Measurements from ENCODE around the gene SIM2.

Gene SIM2

DNA sequence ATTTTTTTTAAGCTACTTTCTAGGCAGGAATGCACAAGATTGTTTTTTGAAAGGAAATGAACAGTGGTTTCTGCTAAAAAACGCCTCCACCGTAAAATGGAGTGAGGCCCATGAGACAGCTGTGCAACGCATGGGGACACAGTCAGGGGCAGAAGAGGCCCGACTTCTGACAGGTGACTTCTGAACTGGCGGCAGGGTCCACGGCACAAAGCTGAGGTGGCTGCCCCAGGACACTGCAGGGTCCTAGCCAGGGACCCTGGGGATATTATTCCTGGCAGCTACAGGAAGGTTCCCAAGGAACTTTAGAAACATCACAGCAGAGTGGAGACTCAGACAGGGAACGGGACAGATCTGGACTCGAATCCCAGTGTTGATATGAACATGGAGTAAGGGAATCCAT, 75.1 kb downstream of the SIM2 start:
- no peak for DNase-seq

DNA sequence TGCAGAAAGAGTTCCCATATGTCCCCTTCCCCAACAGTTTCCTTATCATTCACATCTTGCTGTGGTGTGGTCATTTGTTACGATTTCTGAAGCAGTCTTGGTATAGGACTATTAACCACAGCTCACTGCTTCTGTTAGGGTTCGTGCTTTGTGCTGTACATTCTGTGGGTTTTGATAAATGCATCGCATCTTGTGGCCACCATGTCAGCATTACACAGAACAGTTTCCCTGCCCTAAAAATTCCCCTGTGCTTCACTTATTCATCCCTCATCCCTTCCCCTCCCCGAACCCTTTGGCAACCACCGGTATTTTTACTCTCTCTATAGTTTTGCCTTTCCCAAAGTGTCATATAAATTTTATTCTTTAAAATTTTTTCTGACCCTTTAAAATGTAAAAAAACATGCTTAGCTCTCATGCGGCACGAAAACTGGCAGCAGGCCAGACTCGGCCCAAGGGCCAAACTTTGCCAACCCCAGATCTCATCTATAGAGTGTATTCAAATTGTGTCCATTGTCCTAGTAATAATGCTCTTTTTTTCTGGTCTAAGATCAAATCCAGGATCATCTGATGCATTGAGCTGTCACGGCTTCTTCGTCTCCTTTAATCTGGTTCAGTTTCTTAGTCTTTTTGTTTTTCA, 78.2 kb downstream of the SIM2 start:
- DNase-seq = no peak

DNA sequence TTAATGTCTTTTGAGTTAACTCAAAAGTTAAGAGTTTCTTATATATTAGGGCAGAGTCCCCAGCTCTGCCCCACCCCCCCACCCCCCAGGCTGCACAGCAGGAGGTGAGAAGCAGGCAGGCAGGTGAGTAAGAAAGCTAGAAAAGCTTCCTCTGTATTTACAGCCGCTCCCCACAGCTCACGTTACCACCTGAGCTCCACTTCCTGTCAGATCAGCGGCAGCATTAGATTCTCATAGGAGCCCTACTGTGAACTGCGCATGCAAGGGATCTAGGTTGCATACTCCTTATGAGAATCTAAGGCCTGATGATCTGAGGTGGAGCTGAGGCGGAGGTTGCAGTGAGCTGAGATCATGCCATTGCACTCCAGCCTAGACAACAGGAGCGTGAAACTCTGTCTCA, 81.9 kb downstream of the SIM2 start:
- no peak for DNase-seq

DNA sequence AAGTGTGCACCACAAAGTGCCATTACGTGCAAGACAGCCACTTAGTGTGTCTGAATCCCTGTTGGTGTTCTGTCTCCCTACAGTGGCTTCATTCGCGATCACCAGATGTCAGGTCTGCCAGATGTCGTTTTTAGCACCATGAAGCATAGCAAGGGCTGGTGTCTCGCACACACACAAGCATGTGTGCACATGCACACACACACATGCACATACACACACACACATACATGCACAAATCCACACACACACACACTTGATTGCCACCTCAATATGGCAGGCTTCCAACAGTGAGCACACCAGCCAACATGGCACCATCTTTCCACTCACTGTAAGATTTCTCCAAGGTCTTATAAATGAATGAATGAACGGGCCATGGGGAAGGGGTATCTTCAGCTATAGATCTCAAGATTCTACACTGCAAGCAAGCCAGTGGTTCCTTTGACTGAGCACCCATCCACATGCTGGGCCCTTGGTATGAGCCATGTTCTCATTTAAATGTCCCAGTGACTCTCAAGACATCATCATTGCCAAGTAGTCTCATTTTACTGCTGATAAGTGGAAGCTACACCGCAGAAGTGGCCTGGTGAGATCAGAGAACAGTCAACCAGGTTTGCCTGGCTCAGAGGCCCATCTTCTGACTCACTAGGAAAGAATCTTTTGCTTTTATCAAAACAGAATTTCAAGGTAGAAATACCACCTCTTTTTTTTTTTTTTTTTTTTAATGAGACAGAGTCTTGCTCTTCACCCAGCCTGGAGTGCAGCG, 84.9 kb downstream of the SIM2 start:
- DNase-seq = no peak

DNA sequence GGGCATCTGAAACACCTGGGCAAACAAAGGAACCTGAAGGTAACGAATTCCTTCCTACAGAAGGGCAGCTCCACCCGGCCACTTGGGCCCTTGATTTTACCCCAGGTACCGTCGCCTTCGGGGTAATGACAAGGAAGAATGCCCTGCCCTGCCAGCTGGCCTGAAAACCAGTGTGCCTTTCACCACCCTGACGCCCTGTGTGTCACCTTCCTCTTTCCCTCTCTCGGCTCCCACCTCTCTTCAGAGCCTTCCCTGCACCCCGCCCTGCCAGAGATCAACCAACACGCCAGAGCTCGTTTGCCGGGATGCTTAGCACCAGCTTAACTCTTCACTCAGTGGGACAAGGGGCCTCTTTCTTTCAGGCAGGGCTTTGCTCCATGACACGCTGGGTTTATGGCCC, 86.0 kb downstream of the SIM2 start:
- no peak for DNase-seq

DNA sequence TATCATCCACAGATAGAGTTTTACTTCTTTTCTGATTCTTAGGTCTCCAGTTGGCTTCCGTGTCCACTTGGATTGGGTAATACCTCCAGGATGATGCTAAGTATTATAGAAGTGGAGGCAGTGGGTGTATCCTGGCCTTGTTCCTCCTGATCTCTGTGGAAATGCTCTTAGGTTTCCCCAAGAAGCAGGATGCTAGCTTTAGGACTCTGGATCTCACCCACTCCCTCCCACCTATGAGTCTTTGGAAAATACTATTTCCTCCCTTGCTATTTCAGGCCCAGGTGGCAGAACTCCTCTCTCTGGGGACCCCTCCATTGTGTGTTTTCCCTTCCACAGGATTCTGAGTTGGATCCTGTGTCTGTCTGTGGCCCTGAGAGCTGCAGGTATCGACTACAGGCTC, 86.7 kb downstream of the SIM2 start:
- no peak for DNase-seq

DNA sequence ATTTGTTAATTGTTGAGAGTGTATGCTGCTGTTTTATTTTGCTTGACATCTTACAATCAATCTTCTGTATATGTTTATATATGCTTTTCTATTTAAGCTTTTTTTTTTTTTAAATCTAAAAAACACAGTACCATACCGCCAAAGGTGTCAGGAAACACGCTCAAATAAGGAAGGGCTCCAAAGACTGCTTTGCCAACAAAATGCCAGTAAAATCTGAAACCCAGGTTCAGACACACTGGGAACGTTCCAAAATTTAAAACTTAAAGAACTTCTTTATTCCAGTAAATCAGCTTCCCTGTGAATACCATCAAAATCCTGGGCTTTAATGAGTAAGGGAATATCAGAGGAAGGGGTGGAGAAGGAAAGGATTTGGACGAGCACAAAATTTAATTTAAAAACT, 87.3 kb downstream of the SIM2 start:
- DNase-seq = no peak

DNA sequence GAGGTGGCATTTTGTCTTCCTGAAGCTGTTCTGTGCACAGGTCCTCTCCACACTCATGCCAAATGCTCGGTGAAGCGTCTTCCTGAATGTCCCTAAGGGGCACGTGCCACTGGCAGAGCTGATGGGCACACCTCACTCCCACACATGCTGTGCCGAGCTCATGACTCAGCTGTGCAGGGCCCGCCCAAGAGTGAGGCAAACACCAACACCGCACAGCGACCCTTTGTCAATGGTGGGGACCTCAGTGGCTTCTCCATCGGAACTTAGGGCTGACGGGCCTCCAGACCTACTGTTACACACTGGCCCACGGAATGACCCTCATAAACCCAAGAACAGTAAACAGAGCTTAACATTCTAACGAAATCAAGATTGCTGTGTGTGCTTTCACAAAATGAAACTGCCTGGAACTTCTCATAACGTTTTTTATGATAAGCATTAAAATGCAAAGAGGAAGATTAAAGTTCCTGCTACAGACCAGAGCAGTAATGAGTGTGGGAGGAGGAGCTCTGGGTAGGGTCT, 89.3 kb downstream of the SIM2 start:
- DNase-seq = no peak

DNA sequence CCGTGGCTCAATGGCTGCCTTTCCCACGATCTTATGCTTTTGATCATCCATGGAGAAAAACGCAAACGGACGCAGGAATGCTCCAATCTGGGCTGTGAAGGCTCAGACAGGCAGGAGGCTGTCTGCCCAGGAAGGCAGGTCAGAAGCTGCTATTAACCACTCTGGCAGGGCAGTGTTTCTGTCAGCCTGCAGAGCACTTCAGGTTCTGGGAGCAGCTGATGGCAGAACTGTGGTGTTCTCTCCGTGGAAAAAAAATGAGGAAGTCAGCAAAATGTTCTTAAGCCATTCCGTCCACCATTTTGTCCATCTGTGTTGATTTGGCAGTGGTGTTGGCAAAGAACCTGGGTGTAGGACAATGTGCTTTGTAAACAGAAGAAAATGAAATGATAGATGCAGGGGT, 91.7 kb downstream of the SIM2 start:
- DNase-seq = no peak

DNA sequence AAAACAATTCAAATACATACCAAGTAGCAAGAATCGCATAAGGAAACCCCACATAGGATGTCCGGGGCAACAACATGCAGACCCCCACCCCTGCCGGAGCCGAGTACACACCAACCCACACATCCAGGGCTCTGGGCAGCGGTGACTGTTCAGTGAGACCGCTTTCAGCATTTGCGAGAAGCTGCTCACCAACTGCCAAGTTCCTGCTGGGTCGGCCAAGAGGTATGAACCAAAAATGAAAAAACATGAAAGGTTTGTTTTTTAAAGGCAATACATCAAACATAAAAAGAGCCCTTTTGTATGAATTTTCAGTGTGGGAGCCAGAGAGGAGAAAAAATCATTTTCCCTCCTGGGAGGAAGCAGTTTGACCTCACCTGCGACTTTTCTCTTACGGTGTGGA, 92.3 kb downstream of the SIM2 start:
- DNase-seq = no peak

DNA sequence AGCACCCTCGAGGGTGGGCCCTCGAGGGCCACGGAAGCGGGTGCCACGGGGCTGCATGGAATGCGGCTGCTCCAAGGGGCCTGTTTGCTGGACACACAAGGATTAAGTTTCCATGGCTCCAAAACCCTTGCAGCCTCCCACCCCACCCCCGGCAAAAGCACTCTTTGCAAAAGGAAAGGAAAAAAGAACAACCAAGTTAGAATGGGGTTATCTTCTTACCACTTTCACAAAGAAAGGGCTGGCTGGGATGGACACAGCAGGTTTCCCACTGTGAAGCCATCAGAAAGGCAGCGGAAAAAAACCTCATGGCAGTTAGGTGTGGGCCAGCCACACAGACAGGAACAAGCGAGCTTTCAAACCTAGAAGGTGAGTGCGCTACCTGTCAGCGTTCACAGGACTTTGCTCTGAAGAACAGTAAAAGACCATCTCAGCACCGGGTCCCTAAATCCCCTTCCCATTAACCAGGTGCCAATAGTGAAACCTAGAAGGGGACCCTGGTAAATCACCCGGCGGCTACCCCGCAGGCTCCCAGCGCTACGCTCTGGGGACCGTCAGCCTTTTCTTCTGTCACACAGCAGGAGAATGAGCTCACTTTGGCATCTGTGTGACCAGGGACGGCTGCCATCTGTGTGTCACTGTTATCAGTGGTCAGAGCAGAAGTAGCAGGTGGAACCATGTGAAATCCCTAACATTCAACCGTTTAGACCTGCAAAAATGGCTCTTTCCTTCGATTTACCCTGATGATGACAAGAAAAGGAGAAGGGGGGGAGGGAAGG, 93.0 kb downstream of the SIM2 start:
- no peak for DNase-seq

DNA sequence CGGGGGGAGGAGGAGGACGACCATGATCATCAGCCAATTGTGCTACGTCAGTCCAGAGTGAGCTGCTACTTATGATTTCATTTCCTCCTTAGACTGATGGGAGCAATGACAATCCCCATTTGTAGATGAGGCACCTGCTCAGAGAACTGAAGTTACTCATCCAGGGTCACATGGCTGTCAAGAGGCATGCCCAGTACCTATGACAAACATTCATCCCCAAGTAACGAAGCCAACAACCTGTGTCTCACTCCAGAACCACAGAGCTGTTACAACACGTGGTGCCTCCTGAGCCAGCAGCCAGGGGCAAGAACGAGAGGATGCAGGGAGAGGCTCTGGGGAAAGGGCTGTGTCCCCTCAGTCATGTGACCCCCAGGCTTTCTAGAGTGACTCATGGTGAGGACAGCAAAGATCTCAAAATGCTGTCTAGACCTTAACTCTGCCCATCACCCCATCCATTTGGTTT, 93.6 kb downstream of the SIM2 start:
- DNase-seq = no peak

DNA sequence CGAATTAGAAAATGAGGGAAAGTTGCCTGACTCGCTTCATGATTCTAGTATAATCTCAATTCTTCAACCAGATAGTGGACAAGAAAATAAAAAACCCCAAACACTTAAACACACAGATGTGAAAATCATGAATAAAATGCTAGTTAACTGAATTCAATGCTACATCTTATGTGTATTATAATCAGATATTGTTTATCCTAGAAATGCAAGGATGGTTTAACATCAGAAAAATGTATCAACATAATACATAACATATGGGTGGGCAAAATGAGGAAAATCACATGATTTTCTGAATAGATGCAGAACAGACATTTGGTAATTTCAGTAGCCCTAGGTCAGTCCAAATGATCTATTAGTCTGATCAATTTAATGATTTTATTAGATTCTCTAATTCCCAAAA, 97.2 kb downstream of the SIM2 start:
- no peak for DNase-seq

DNA sequence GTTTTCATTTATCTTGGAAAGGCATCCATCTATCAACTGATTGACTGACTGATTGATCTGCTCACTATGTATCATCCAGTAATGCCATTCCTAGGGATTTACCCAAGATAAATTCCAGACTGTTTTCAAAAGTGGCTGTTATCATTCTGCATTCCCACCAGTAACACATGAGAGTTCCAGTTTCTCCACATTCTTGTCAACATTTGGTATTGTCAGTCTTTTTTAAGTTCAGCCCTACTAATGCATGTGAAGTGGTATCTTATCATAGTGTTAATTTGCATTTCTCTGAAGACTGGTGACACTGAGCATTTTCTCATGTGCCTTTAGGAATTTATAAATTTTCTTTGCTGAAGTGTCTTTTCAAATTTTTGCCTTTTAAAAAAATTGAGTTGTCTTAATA, 99.6 kb downstream of the SIM2 start:
- no peak for DNase-seq

All from activated CD4-positive, alpha-beta T cell treated with anti-CD3 and anti-CD28 coated beads, Interleukin-2, amount 50 U/mL, for 4 hours (primary cell).